SIG-M5 (cell line): ENCODE results near the gene PRRC2A.

Source experiments
- DNase-seq: peaks from one replicate; lab custom pipeline; 2025; lab: John Stamatoyannopoulos, UW

The PRRC2A gene

DNA sequence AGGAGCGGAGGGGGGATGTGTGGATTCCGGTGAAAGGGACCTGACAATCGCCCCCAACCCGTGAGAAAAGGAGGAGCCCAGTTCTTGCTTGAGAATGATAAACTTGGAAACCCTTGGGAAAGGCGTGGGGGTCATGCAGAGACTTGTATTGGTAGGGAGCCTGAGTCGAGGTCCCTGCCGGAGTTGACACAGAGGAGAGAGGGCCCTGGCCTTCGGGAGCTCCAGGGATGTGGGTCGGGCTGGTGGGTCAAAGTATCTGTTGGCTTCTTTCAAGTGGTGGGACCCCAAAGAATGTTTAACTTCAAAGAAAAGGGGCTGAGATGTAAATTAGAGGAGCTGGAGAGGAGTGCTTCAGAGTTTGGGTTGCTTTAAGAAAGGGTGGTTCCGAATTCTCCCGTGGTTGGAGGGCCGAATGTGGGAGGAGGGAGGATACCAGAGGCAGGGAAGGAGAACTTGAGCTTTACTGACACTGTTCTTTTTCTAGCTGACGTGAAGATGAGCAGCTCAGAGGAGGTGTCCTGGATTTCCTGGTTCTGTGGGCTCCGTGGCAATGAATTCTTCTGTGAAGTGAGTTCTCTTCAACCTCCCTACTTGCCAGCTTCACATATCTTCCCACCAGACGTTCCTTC is 45.9 kb downstream of the PRRC2A start:
- DNase-seq, result no peak

DNA sequence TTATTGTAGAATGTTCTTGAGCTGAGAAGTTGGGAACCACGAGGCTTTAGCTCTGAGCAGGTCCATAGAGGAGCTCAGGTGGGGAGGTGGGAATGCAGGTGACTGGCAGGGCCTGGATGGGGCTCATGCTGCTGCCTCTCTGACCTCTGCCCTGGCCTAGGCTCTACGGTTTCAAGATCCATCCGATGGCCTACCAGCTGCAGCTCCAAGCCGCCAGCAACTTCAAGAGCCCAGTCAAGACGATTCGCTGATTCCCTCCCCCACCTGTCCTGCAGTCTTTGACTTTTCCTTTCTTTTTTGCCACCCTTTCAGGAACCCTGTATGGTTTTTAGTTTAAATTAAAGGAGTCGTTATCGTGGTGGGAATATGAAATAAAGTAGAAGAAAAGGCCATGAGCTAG is 49.2 kb downstream of the PRRC2A start, which contains the start of gene LY6G5B:
Gene LY6G5B (plus strand): TSS at position 301 of the 400 bp plus-strand sequence. CDS start 975 bp downstream, outside the sequence.
- no peak for DNase-seq

DNA sequence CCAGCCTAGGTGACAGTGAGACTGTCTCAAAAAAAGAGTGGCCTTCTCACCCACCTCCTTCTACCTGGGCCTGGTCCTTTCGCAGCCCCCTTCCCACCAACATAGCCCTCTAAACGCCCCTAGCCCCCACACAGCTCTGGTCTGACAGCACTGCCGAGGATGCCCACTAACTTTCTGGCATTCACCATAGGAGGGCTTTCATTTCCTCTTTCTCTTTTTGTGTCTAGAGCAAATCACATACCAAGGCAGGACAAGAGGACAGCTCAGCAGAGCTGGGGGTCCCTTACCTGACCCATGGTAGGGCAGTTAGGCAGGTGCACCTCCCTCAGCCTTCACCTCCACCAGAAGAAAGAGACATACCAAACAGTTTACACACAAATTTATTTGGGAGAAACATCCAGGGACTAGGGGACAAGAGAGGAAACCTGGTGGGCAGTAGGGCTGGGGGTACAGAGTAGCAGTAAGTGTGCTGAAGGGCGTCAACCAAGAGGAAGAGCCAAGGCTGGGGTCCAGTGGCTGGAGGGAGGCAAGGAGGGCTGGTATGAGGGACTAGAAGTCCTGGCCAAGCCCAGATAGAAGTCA is 55.9 kb downstream of the PRRC2A start:
- DNase-seq, result no peak

DNA sequence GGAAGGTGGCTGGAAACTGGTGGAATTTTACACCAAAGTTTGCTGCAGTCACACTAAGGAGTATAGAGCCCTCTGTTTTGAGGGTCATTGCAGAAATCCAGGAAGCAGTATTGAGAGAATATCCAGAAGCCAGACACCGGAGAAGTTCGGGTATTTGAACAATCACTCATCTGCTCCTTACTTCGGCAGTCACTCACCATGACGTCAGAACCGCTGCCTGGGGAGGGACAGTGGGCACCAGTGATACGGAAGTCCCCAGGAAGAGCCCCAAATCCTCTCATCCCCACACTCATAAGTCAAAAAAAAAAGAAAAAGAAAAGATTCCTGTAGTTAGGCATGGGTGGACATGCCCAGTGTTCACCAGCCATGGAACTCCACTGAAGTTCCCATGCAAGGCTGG is 56.4 kb downstream of the PRRC2A start:
- no peak for DNase-seq

DNA sequence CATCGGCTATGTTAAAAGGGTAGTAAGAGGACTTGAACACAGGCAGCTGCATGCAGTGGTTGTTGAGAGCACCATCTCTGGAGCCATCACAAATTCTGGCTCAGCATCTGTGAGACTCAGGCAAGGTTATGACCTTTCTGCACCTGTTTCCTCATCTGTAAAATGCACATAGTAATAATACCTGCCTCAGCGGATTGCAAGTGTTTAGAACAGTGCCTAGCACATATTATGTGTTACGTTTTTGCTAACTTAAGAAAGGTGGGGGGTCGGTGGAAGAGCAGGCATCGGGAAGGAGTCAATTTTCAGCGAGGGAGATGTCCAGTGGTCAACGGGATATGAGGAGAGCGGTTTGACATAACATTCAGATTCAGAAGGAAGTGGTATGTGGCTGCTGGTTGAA is 57.4 kb downstream of the PRRC2A start:
- no peak for DNase-seq

DNA sequence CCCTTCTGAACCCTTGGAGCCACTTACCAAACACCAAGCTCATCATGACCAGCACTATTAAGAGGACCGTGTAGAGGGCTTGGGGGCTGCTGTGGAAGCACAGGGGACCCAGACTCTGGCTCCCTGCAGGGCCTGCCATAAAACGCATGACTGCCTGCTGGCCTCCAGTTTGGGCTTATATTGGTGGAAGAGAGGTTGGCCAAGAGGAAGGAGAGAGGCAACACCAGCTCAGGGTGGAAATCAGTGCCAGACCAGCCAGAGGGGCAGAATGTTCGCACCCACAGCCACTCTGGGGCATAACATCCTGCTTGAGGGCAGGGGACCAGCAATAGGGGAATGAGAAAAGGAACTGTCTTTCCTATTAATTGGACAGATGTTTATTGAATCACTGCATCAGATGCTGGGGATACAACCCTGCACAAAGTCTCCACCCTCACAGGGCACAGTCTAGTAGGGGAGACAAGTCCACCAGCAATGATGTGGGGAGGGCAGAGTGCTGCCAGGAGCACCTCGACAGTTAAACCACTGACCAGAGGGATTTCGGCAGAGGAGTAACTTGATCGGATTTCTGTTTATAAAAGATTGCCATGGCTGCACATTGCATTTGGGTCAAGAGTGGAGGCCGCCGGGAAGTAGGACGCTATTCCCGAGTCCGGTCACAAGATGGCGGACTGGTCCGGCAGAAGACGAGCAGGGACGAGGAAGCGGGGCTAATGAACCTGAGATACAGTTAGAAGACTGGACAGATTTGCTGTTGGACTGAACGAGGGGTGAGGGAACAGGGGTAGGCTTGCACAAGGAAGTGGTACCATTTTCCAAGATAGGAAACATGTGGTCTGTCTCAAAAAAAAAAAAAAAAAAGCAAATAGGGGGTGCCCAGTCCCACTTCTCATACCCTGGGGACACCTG is 60.0 kb downstream of the PRRC2A start, which contains the start of gene LY6G5C:
Gene LY6G5C (minus strand): TSS at position 842 of the 909 bp plus-strand sequence. CDS start 694 bp downstream, at position 148.
- no peak for DNase-seq

DNA sequence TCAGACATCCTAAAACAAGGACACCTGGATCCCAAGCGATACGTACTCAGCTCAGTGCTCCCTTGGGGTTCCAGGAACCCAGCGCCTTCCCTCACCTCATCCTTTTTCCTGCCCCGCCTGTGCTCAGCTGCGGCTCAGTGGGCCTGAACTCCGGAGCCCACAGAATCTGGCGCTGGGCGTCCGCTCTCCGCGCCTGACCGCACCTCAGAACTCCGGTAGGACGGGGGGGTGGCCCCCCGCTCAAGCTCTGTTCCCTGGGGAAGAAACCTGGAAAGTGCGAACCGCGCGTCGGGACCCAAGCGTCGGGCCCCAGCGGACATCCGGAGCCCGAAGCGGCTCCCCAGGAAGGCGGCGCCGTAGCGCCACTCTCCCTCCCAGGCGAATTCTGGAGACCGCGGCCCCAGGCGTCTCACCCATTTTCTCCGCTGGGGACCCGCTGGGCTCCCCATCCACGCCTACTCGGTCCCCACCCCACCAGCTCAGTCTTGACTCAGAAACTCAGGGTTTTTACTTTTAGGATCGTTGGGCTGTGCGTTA is 60.7 kb downstream of the PRRC2A start:
- no peak for DNase-seq

DNA sequence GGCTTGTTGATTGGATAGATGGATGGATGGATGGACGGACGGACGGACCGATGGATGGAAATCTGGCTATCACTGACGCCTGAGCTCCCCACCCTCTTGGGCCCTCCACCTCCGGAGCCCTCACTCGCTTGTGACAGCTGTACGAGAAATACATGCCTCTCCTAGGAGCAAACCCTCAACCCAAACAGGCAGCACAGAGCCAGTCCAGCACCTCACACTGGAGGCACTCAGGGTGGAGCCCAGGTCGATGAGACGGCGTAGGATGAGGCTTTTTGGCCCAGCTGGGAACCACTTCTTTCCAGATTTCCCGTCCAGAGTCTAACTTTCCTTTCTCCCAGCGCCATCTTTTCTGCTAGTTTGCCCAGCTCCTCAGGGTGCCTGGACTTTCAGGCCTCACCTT is 63.1 kb downstream of the PRRC2A start:
- no peak for DNase-seq

DNA sequence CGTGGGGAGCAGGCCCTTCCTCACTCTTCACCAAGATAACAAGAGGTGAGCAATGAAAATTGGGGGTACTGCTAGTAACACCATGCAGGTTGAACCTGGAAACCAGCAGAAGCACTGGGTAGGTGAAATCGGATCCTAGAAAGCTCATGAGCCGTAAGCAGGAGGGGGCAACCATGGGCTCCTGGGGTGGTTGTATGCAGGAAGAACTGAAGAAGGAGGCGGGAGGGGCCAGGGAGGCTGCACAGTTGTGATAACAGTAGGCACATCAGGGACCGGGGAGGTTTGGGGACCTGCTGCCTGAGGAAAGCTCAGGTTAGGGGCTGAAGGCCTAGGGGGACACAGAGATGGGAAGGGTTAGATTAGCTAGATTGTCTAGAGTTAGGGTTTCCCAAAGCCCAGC is 66.0 kb downstream of the PRRC2A start:
- DNase-seq, result no peak

DNA sequence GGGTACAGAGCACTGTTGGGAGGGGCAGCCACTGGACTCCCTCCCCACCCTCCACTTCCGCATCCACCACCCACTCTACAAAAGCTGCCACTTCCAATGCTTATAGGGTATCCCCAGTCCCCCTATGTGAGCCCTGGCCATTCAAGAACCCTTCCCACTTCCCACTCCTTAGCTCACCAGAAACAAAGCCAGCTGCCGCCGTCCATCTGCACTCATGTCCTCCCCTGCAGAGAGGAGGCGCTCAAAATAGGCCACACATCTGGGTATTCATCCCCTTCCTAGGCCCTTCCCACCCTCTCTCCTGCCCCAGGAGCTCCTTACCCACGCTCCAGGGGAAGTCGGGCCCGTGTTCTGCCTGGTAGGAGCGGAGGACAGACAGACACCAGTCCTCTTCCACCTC is 66.8 kb downstream of the PRRC2A start:
- no peak for DNase-seq
